Measurements from ENCODE around the gene BBS4.
A peak's percentile ranks its signal among the peaks of the same experiment; 100 is the strongest.
"Not testable (repeated sequence)": the region's sequence is repeated elsewhere in the genome, so short reads cannot be mapped to it uniquely, and the experiment has no call there.

BBS4 gene

DNA sequence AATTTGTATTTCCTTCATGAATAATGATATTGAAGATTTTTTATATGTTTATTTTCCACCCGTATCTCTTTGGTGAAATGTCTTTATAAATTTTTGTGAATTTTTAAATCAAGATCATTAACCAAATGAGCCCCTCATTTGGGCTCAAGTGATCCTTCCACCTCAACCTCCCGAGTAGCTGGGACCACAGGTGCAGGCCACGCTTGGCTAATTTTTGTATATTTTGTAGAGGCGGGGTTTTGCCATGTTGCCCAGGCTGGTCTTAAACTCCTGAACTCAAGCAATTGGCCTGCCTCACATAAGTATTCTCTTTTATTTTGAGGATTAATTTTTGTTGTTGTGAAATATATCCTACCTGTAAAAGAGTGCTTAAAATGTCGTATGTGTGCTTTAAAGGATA is 4.9 kb downstream of the BBS4 start:
- DNase-seq = no peak

DNA sequence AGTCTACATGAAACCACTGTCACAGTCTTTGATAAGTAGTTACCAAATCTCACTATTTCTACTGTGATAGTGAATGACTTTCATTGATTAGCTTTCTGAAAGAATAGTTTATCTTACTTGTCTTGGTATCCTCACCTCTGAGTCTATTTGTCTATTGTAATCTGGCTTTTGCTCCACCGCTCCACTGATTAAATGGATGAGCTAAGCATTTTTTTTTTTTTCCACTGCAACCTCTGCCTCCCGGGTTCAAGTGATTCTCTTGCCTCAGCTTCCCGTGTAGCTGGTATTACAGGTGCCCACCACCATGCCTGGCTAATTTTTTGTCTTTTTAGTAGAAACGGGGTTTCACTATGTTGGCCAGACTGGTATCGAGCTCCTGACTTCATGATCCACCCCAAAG is 12.9 kb downstream of the BBS4 start:
- DNase-seq = no peak

DNA sequence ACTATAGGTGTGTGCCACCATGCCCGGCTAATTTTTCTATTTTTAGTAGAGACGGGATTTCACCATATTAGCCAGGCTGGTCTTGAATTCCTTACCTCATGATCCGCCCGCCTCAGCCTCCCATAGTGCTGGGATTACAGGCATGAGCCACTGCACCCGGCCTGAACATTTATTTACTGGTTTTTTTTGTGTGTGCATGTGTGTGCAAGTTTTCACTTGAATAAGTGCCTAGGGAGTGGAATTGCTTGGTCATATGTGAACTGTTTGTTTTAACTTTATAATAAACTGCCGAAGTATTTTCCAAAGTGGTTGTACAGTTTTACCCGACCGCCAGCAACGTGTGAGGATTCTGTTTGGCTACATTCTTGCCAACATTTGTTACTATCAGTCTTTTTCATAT is 14.1 kb downstream of the BBS4 start:
- DNase-seq = no peak

DNA sequence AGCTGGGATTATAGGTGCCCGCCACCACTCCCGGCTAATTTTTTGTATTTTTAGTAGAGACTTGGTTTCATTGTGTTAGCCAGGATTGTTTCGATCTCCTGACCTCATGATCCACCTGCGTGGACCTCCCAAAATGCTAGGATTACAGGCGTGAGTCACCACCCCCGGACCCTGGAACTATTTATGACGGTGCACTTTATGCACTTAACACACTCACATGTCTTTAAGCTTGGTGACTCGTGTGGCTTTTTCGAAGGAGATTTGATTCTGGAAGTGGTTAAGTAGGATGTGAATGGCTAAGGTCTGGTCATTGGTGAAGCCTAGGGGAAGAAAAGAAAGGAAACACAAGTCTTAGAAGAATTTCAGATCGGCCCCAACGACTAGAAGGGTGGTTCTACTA is 20.3 kb downstream of the BBS4 start:
- no peak for DNase-seq

DNA sequence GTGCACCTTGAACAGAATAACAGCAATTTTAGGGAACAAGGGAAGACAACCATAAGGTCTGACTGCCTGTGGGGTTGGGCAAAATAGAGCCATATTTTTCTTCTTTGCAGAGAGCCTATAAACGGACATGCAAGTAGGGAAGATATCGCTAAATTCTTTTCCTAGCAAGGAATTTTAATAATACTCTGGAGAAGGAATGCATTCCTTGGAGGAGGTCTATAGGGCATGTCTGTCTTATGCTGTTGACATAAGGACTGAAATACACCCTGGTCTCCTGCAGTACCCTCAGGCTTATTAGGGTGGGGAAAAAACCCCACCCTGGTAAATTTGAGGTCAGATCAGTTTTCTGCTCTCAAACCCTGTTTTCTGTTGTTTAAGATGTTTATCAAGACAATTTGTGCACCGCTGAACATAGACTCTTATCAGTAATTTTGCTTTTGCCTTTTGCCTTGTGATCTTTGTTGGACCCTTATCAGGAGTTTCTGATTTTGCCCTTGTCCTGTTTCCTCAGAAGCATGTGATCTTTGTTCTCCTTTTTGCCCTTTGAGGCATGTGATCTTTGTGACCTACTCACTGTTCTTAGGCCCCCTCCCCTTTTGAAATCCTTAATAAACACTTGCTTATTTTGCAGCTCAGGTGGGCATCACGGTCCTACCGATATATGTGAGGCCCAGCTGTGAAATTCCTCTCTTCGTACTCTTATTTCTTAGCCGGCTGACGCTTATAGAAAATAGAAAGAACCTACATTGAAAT is 22.7 kb downstream of the BBS4 start:
- DNase-seq = not testable (repeated sequence)

DNA sequence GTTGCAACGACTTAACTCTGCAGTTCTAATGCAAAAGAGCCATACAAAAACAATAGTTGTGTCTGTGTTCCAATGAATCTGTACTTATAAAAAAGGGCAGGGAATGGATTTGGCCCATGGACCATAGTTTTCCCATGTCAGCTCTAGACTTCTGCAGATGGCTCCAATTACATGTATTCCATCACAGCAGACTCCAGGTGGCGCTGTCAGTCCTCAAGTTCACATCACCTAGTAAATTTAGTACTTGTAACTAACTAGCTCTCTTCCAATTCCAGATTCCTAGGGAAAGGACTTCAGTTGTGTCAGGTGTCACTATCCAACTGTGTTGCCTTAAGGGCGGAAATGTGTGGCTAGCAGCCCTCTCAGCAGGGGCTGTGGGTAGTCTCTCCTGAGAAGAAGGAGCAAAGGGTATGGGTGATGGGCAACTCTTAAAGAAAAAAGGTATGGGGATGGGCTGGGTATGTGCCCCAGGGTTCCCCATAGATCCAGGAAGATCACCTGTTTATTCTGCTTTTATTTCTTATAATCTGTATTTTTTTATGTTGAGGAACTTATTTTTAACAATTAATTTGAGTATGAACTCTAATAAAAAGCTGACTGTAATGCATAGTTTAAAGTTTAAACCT is 36.2 kb downstream of the BBS4 start:
- peak; percentile 3 for DNase-seq

DNA sequence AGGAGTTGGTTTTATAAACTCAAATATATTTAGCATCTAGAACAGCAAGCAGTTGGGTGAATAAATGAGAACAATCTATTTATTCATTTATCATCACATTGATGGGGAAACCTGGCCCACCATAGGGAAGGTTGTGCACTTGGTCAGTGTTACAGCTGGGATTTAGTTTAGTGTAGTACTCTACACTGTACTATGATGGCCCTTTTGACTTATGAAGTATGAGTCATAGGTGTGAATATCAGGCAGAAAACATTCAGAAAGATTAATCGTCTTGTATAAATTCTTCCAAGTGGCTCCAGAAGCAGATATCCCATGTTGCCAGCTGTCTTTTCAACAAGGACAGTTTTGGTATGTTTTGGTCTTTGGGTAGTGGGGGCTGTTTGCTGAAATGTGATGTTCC is 38.0 kb downstream of the BBS4 start:
- no peak for DNase-seq

DNA sequence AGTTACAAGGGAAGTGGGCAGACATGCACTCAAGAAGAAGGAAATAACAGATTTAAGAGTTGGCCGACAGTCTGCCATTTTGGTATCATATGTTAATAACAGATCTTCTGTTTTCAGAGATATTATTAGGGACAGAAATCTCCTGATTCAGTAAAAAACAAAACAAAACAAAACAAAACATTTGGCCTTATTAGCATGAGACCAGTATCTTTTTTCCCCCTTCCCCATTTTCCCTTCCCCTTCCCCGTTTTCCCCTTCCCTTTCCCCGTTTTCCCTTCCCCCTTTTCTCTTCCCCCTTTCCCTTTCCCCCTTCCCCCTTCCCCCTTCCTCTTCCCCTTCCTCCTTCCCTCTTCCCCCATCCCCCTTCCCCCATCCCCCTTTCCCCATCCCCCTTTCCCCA is 39.4 kb downstream of the BBS4 start:
- no peak for DNase-seq

DNA sequence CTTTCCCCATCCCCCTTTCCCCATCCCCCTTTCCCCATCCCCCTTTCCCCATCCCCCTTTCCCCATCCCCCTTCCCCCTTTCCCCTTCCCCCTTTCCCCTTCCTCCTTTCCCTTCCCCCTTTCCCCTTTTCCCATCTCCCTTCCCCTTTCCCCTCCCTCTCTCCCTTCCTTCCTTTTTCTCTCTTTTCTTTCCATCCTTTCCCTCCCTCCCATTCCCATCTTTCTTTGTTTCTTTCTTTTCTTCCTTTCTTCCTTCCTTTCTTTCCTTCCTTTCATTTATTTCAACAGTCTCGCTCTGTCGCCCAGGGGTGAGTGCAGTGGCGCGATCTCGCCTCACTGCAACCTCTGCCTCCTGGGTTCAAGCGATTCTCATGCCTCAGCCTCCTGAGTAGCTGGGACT is 39.8 kb downstream of the BBS4 start:
- DNase-seq = not testable (repeated sequence)

DNA sequence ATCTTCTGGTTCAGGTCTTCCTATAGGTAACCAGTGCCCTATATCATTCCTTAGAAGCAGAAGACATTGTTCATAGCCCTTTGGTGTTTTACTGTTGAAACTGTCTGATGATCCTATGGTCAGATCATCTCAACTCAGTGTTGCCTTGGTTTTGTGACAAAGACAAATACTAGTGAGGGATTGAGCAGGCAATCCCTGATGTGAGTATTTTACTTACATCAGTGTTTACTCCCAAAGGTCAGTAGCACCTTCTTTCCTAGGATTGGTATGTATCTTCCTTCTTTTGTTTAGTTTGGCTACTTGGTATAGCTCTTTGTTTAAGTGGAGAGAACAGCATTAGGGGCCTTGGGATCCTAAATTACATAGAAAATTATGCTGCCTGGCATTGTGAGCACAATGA is 41.1 kb downstream of the BBS4 start:
- no peak for DNase-seq

DNA sequence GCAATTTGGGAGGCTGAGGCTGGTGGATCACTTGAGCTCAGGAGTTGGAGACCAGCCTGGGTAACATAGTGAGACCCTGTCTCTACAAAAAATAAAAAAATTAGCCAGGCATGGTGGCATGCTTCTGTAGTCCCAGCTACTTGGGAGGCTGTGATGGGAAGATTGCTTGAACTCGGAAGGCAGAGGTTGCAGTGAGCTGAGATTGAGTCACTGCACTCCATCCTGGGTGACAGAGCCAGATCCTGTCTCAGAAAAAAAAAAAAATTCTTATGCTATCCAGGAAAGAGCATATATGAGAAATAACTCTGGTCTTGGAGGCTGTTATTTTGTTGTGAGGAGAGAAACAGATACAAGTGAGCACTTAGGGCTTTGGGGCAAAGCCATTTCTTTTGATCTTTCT is 42.2 kb downstream of the BBS4 start:
- not testable (repeated sequence) for DNase-seq

DNA sequence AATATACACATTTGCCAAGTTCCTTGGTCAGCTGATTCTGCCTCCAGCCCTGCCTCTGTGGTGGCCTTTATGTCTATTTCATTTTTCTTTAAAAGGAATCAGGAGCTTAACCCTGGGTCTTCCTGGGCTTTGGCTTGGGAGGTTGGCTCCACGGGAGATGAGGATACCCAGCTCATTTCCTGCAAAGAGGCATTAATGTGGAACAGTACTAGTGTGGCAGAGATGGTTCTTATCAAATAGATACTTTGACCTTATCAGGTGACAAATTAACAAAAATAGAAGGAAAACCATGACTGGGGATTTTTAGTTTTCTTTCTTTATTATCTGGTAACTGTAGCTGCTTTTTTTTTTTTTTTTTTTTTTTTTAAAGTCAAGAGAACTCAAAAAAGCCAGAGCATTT is 42.8 kb downstream of the BBS4 start:
- no peak for DNase-seq

DNA sequence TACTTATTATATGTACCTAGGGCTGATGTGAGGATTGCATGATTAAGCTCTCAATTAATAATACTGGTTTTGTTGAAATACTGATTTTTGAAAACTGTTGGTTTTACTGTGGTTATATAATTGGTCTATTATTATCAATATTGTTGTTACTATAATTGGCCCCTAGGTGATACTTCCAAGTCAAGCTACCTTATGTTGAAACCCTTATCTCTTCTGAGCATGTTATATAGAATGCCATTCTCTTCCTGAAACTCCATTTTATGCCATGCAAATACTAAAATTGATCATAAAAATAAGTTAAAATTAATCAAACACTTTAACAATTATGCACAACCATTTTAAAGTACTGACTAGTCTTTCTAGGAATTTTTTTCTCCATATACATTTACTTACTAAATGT is 46.1 kb downstream of the BBS4 start:
- DNase-seq = no peak

DNA sequence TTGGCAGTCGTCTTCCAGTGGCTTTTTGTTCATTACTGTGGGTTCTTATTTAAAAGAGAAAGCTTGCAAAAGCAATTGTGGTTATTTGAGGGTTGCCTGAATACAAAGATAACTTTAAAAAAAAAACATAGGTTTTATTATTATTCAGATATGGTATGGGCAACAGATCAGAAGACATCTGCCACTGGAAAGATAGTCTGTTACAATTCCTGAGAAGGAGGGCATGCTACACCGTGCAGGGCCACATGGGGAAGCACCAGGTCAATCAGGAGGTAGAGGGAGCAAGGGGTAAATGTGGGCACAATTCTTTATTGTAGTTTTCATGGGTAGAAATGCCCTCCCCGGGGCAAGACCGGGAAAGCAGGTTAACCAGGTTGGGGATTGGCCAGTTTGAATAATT is 46.5 kb downstream of the BBS4 start:
- DNase-seq = no peak

DNA sequence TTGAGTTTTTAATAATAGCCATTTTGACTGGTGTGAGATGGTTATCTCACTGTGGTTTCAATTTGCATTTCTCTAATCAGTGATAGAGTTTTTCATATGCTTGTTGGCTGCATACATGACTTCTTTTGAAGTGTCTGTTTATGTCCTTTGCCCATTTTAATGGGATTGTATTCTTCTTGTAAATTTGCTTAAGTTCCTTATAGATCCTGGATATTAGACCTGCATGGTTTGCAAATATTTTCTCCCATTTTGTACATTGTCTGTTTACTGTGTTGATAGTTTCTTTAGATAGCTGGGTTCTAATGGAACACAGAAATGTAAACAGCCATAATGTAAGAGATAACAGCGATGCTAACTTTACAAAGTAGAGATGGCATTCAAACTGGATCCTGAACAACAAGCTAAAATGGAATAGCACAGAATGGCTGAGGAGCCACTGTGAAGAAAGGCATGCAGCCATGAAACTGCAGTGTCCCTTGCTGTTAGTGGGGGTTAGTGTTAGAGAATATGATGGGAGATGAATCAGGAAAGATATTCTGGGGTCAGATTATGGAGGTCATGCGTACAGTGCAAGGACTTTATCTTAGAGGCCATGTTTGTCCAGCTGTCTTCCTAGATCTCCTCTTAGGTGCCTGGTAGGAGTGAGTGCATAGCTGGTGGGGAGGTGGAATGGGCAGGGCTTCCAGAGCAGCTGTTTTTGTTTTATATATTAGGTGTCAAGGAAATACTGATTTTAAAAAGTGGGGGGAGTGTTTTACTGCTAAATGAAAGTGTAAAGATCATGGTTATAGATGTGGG is 48.1 kb downstream of the BBS4 start:
- no peak for DNase-seq

DNA sequence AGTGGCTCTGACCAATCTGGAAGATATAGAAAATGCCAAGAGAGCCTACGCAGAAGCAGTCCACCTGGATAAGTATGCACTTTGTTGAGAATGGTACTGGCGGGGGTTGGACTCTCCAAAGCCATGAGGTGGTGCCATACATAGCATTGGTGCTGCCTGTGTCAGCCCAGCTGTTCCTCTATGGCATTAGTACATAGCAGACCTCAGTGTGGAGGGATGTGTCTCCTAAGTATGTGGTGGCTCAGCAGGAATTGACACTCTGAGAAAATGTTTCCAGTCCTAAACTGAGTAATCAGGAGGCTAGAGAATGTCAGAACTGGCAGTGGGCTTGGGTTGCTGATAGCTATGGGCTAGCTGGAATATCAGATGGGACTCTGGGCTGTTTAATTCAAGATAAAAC is 49.1 kb downstream of the BBS4 start:
- DNase-seq = no peak

DNA sequence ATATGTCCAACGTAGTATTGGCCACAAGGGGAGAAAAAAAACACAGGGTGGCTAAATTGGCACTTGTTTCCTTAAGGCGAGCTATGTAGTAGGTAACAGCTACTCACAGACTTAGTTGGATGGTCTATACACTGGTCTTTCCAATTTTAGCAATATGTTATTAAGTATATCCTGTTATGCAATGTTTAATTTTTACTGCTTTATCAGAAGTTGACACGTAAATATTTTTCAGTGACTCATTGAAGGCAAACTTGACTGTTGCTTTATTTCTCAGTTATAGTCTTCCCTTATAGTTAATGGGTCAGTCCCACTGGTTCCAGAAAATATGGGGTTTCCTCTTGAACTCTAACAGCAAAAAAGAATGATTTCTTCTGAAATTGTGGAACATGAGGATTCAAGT is 51.1 kb downstream of the BBS4 start:
- no peak for DNase-seq

DNA sequence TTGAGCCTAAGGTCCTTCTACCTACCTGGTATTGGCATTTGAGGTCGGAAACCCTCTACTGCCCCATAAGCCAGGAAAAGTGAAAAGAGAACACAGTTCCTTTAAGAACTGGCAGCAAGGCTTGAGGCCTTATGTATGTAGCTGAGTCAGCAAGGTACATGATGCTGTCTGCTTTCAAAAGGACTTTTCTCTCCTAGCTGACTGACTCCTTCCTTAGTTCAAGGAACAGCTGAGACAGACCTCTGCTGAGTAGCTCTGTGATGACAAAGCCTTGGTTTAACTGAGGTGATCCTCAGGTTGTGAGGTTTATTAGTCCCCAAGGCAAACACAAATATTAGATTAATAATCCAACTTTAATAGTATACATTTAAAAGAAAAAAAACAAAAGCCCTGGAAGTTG is 51.7 kb downstream of the BBS4 start:
- no peak for DNase-seq

DNA sequence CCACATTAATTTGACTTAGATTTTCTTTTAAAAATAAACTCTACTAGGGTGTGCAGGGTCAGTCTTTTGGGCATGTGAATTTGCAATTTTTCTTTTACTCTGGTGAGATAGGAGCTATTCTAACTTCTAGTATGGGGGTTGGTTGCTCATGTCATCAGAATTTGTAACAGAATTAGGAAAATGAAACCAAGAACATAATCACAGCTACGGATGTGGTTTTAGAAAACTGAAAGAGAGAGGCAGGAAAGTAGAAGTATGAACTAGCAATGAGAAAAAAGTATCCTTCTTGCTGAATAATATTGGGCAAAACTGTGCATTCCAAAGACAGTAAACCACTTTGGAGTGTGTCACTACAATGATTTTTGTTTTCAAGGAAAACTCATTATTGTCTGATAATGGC is 54.2 kb downstream of the BBS4 start:
- no peak for DNase-seq

DNA sequence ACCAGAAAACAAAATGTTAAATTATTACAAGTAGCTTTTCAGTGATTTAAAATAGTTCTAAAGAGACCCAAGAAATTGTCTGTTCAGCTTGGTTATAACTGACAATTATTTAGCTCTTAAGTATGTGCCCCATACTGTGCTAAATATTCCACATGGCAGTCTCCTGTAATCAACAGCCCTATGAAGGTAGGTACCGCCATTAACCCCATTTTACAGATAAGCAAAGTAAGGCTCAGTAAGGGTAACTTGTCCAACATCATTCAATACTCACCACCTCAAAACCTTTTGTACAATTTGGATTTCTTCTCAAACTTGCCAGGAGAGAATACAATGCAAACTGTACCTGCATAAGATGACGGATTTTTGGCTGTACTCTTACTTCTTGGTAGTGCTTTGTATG is 63.7 kb downstream of the BBS4 start:
- no peak for DNase-seq

DNA sequence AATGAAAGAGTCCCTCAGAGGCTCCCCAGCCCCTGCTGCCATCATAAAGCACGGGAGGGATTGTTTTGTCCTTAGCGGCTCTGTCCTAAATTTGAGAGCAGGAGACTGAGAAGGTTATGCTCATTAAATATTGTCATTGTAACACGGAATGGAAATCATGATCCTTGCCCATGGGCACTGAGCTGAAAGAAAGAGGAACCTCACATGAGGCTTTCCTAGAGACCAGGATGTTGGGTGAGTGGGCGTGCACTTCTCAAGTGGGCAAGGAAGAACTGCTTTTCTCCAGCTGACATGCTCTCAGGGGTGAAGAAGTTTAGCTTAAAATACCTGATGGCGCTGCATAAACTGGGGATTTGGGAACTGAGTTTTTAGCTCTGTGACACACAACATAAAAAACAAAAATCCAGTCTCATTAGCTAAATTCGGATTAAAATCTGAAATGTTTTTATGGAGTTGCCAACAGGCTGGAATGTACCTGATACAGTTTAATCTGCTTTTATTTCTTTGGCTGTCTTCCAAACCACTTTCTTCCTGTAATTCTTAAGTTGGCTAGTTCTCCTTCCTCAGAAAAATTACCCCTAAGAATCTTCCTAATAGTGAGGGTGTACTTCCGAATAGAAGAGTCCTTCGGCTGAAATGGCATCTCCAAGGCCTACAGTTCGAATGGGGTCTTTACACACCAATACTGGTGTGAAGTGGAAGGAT is 65.9 kb downstream of the BBS4 start:
- no peak for DNase-seq

DNA sequence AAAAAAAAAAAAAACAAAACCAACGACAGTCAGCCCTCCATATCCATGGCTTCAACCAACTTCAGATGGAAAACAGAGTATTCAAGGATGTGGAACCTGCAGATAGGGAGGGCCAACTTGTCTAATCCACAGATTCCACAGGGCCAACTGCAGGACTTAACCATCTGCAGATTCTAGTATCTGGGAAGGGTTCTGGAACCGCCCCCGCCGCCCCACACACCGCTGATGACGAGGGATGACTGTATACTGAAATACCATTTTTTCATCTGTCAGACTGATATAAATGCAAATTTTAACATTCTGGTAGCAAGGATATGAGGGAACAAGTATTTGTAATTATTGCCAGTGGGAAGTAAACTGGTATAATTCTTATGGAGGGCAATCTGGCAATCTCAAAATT is 68.1 kb downstream of the BBS4 start:
- no peak for DNase-seq

DNA sequence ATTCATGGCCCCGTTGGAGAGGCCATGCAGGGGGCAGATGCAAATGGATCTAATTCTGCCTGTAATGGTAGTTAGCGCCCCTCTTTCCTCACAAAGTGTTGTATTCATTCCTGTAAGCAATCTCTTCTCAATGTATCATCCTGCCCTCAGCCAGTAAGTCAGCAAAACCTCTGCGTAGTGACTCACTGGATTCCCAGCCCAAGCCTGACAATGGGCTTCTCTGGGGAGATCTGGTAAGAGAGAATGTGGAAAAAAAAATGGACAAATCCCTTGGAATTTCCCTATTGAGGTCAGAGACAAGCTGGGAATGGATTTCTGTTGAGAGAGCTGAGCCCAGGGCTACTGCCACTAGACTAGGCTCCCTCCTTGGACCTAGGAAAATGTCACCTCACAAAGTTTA is 72.2 kb downstream of the BBS4 start:
- DNase-seq = no peak

Measured in right kidney (tissue), 1 donor.